Heart left ventricle (tissue), 16 donors: ENCODE results near the gene ABCC4. TPM values are rescaled to one million over a fixed set of nuclear protein-coding genes. Genes with fewer than 3 reads are reported as not detected.

Experiments
- ATAC-seq, 4 donors: fragments of 200-7000 bp; cut with Tn5 transposase; one replicate each; pipeline ENCODE4 v1.9.1; 2020 to 2022; ENCODE audit warnings: moderate library complexity in 4 of 4, mild to moderate bottlenecking in 3 of 4, moderate number of reproducible peaks in 1 of 4
- DNase-seq, 5 donors: peaks; one replicate each; pipeline ENCODE4 v3.0.0-alpha.2; 2020
- H3K27ac ChIP-seq, 12 donors: fragments of 200-600 bp; sonication (generic) in 4 of 12; one replicate each; pipeline versions ENCODE4 v1.5.0 to v1.8.0; 2016 to 2022; ENCODE audit warnings: mild to moderate bottlenecking in 2 of 12
- H3K27me3 ChIP-seq, 9 donors: fragments of 200-600 bp; sonication (generic) in 2 of 9; one replicate each; pipeline versions ENCODE4 v1.5.1 to v1.8.0; 2016 to 2022; ENCODE audit warnings: mild to moderate bottlenecking in 3 of 9
- H3K36me3 ChIP-seq, 9 donors: fragments of 200-600 bp; sonication (generic) in 2 of 9; one replicate each; pipeline versions ENCODE4 v1.5.0 to v1.8.0; 2018 to 2022; ENCODE audit warnings: mild to moderate bottlenecking in 2 of 9
- H3K4me1 ChIP-seq, 12 donors: fragments of 200-600 bp; sonication (generic) in 4 of 12; one replicate each; pipeline versions ENCODE4 v1.5.0 to v1.8.0; 2016 to 2022; ENCODE audit warnings: mild to moderate bottlenecking in 3 of 12
- H3K4me3 ChIP-seq, 12 donors: fragments of 200-600 bp; sonication (generic) in 4 of 12; one replicate each; pipeline versions ENCODE4 v1.5.0 to v1.8.0; 2017 to 2022; ENCODE audit warnings: mild to moderate bottlenecking in 9 of 12, moderate library complexity in 4 of 12
- H3K9me3 ChIP-seq, 12 donors: fragments of 200-600 bp; sonication (generic) in 4 of 12; one replicate each; pipeline versions ENCODE4 v1.5.0 to v1.8.0; 2016 to 2022; ENCODE audit warnings: mild to moderate bottlenecking in 1 of 12
- POLR2A ChIP-seq, 2 donors: fragments of 450-650 bp; IDR thresholded peaks; one replicate each; pipeline ENCODE4 v1.6.1; 2017; ENCODE audit warnings: antibody characterized with exemption in 2 of 2, mild to moderate bottlenecking in 2 of 2, moderate library complexity in 2 of 2
- WGBS, 4 donors: extraction: QIAGEN DNeasy Blood & Tissue Kit in 2 of 4; methylation state at CpG; one replicate each; pipeline versions ENCODE4 v1.1.5 to v1.1.7; 2013 to 2018; 5-methylcytosine and 5-hydroxymethylcytosine counted together
- intact Hi-C, 10 donors: fragments of 100-400 bp; cut with DNase I; formaldehyde crosslinking; loops; one replicate each; pipeline versions ENCODE4 v1.11.1 to v1.14.2; 2022
- polyA plus RNA-seq, 2 donors: library from polyadenylated mRNA; stranded (reverse); fragments of 200-250 nt; gene quantifications; one replicate each; pipeline ENCODE4 v1.2.3, GENCODE V29; 2013
- total RNA-seq, 9 donors: library from RNA; depleted of rRNA in 2 of 9; stranded (reverse); fragments of >200 nt in 2 of 9; fragmentation: NEBNext Ultra II Directional in 3 of 9; extraction: Animal tissue kit (Norgen Biotek cat#: 25700) in 3 of 9; gene quantifications; one replicate each; pipeline versions ENCODE4 v1.1.0 to v1.2.4, GENCODE V29; 2016 to 2023
- TF ChIP-seq, protein P1 (sequence below), 12 donors: fragments of 200-600 bp; sonication (generic) in 4 of 12; IDR thresholded peaks; one replicate each; pipeline versions ENCODE4 v1.5.0 to v1.8.0; 2018 to 2022; ENCODE audit warnings: antibody characterized with exemption in 12 of 12, mild to moderate bottlenecking in 5 of 12
- donor health status: ischemic (EF 13 %, LVEDD 7.1; RV severe dilation, severe dysfunction).
- donor health status: healthy with polysubstance abuse.
- donor health status: DM: no; HTN: yes; CAD: no.
- donor health status: DM: no; HTN: no; CAD: no.
- donor health status: ischemic (EF 25% LVEDD 6.9; RV normal size, moderate dysfunction).
- donor health status: ischemic (EF 25% LVEDD 5.7; RV mildly dilated, moderate dysfunction).
- donor health status: healthy.
- donor health status: DM: yes; HTN: yes; CAD: no.
- donor health status: ischemic (EF 35%, LVEDD 5.7; RV mildly dilated, moderate dysfunction).
- donor health status: nonischemic (EF 11% LVEDD 7.7; RV severe dilation, severe dysfunction).
- donor health status: DM: yes; HTN: yes; CAD: no.
- donor health status: PGD.
- donor health status: ischemic (EF 29% LVEDD 5.4; RV normal size, mild dysfunction).
- donor health status: nonischemic (EF 23%, LVEDD 6.1; RV moderate dilation, normal function).

ABCC4 gene
- total and polyA plus RNA-seq, 11 donors, result 0.69 to 9.0 (median 5.3) TPM

DNA sequence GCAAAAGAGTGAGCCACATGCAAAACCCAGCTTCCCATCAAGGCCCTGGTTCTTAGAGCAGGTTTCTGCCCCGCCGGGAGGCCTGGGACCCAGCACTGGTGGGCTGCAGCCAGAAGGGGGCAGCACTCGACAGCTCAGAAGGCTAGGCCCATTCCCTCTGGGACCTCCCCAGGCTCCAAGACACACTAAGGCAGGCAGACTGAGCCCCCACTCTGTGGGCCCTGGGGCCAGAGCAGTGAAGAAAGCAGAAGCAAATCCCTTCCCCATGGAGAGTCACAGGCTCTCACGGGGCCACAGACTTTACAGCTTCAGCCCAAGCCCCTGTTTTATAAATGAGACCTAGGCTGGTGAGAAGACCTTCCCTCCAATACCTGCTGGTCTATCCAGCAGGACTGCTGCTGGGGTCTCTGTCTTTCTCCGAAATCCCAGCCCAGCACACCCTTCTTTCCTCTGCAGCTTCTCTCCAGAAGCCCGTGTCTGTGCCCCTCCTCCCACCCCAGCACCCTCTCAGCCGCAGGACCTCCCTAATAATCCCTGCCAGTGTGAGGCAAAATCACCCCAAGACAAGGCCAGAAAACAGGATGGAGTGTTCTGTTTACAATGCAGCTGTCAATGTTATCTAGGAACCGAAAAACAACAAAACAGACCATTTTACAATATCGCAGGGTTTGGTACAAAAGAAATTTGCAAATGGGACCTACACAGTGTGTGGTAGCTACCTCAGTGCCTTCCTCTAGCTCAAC lies 109.3 kb downstream of the ABCC4 start:
- Histone ChIP-seq H3K27ac (no peak overlapping the region), H3K4me3 (no peak overlapping the region), H3K9me3 (no peaks in the 10 kb centered on the region), H3K4me1 (peaks cover 0 to 2% (median 0%) of the 10 kb centered on the region in 12 donors), H3K36me3 (peaks cover 0 to 5% (median 0%) of the 10 kb centered on the region in 9 donors), H3K27me3 (no peaks in the 10 kb centered on the region)
- intact Hi-C loops, result loop anchor here (1.0 to 10.0 kb wide), 14 partner anchors 103 to 643 kb away; partner anchors contain the start of gene ABCC4 (in 3 of the 10)
- peak; percentile 72 to 89 (median 76) for DNase-seq
- peak; percentile 81 to 96 (median 92) for ATAC-seq
- TF ChIP-seq, protein P1, sequence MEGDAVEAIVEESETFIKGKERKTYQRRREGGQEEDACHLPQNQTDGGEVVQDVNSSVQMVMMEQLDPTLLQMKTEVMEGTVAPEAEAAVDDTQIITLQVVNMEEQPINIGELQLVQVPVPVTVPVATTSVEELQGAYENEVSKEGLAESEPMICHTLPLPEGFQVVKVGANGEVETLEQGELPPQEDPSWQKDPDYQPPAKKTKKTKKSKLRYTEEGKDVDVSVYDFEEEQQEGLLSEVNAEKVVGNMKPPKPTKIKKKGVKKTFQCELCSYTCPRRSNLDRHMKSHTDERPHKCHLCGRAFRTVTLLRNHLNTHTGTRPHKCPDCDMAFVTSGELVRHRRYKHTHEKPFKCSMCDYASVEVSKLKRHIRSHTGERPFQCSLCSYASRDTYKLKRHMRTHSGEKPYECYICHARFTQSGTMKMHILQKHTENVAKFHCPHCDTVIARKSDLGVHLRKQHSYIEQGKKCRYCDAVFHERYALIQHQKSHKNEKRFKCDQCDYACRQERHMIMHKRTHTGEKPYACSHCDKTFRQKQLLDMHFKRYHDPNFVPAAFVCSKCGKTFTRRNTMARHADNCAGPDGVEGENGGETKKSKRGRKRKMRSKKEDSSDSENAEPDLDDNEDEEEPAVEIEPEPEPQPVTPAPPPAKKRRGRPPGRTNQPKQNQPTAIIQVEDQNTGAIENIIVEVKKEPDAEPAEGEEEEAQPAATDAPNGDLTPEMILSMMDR (IDR thresholded peaks at IDR 0.05), result peak; percentile 77 to 90 (median 86)
- no peak for TF ChIP-seq POLR2A (IDR thresholded peaks at IDR 0.05)
- WGBS, 4 donors, result 58 to 65% (median 60%) methylated on average over 9 of the region's 9 CpGs

DNA sequence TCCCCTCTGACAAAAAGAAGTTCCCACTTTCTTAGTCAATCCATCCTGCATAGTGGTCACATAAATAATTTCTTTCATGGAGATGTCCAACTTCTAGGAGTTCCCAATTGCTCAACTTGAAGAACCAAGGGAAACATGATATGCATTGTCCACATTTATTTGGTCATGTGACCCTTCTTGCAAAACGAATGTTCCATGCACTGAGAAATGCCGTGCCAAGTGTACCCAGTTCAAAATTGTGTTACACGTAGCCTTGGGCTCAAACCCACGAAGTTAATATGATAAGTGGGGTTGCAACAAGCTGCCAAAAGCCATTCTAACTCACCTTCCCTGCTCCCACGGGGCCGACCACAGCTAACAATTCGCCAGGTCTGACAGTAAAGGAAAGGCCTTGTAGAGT lies 113.1 kb downstream of the ABCC4 start:
- DNase-seq (no peak), ATAC-seq (no peak)
- TF ChIP-seq, protein P1 (IDR thresholded peaks at IDR 0.05), result no peak
- TF ChIP-seq POLR2A (IDR thresholded peaks at IDR 0.05), result no peak
- peaks cover 0 to 2% (median 0%) of the 10 kb centered on the region in 12 donors for H3K4me1 ChIP-seq
- no peak overlapping the region for H3K27ac ChIP-seq
- H3K9me3 ChIP-seq, result no peaks in the 10 kb centered on the region
- intact Hi-C loops, result loop anchor here in 7 of 10 donors (1.0 to 10.0 kb wide), 9 partner anchors 217 to 647 kb away; no protein-coding TSS in a partner anchor
- no peaks in the 10 kb centered on the region for H3K27me3 ChIP-seq
- no peaks in the 10 kb centered on the region for H3K36me3 ChIP-seq
- WGBS, 4 donors, result 87 to 90% (median 89%) methylated on average over 7 of the region's 7 CpGs
- no peak overlapping the region for H3K4me3 ChIP-seq

DNA sequence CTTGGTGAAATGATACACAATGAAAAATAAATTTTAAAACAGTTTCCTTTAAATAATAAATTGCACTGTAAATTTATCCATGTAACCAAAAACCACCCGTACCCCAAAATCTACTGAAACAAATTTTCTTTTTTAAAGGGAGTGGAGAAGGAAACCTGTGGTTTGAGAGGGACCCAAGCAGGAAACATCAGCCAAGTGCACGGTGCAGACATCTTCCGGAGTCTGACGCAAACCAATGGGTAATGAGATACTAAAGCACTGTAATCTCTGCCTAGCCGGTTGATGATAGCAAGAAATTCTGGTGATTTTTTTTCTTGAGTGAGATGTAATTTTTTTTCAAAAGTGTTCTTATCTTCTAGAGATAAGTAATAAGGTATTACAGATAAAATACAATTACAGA lies 115.4 kb downstream of the ABCC4 start:
- intact Hi-C loops, result loop anchor here in 5 of 10 donors (5.0 to 10.0 kb wide), 6 partner anchors 289 to 649 kb away; no protein-coding TSS in a partner anchor
- H3K4me3 ChIP-seq, result no peak overlapping the region
- WGBS, 4 donors, result 60 to 79% (median 69%) methylated on average over 5 of the region's 5 CpGs
- peak overlapping the region in 1 of 12 donors; percentile 46 for H3K27ac ChIP-seq
- no peaks in the 10 kb centered on the region for H3K9me3 ChIP-seq
- no peaks in the 10 kb centered on the region for H3K27me3 ChIP-seq
- peaks cover 0 to 14% (median 5%) of the 10 kb centered on the region in 12 donors for H3K4me1 ChIP-seq
- ATAC-seq (no peak), DNase-seq (no peak)
- no peak for TF ChIP-seq POLR2A (IDR thresholded peaks at IDR 0.05)
- H3K36me3 ChIP-seq, result no peaks in the 10 kb centered on the region

DNA sequence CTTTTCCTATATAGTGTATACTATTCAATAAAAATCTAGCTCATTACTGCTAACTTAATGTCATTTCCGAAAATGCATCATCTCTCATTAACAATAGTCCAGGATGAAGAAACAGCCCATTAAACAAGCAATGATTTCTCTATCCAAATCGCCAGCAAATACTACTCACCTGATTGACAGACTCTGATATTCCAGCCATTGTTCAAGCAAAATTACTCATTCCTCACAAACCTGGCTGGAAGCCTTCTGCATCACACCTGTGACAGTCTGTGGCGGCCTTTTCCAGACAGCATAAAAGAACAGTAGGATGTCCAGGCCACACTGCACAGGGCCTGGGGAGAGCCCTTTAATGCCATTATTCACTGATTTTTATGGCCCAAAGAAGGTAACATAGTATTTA lies 115.9 kb downstream of the ABCC4 start:
- H3K4me3 ChIP-seq, result no peak overlapping the region
- H3K4me1 ChIP-seq, result peaks cover 0 to 18% (median 8%) of the 10 kb centered on the region in 12 donors
- TF ChIP-seq, protein P1 (IDR thresholded peaks at IDR 0.05), result no peak
- TF ChIP-seq POLR2A (IDR thresholded peaks at IDR 0.05), result no peak
- ATAC-seq, result no peak
- H3K36me3 ChIP-seq, result no peaks in the 10 kb centered on the region
- intact Hi-C loops, result loop anchor here in 5 of 10 donors (5.0 to 10.0 kb wide), 6 partner anchors 289 to 649 kb away; no protein-coding TSS in a partner anchor
- peak overlapping the region in 1 of 12 donors; percentile 46 for H3K27ac ChIP-seq
- 87 to 95% (median 93%) methylated on average over 3 of the region's 3 CpGs for WGBS, 4 donors
- no peaks in the 10 kb centered on the region for H3K27me3 ChIP-seq
- DNase-seq, result no peak
- H3K9me3 ChIP-seq, result no peaks in the 10 kb centered on the region
